Gastroesophageal sphincter (tissue), 4 donors: ENCODE measurements around the gene PRODH2. TPM values are rescaled to one million over a fixed set of nuclear protein-coding genes. Genes with fewer than 3 reads are reported as not detected.

Source experiments
- ATAC-seq: fragments of 150-250 bp; one replicate; pipeline ENCODE4 v1.9.1; 2016; ENCODE audit warnings: mild to moderate bottlenecking, moderate library complexity
- H3K27ac ChIP-seq, 4 donors: fragments of 200-600 bp; sonication (generic) in 3 of 4; 1 replicate in 3 of 4; 2 replicates in 1 of 4; pipeline ENCODE4 v1.5.1; 2016 to 2019
- H3K27me3 ChIP-seq: fragments of 200-600 bp; sonication (generic); one replicate; pipeline ENCODE4 v1.5.1; 2019
- H3K36me3 ChIP-seq, 2 donors: fragments of 200-600 bp; sonication (generic); one replicate each; pipeline ENCODE4 v1.5.1; 2019; ENCODE audit warnings: control low read depth in 1 of 2
- H3K4me1 ChIP-seq, 3 donors: fragments of 200-600 bp; sonication (generic); 1 replicate in 2 of 3; 2 replicates in 1 of 3; pipeline ENCODE4 v1.5.1; 2016 to 2019; ENCODE audit warnings: control low read depth in 2 of 3
- H3K4me3 ChIP-seq, 2 donors: fragments of 200-600 bp; sonication (generic); one replicate each; pipeline ENCODE4 v1.5.1; 2019; ENCODE audit warnings: mild to moderate bottlenecking in 1 of 2, moderate library complexity in 1 of 2
- H3K9me3 ChIP-seq, 3 donors: fragments of 200-600 bp; sonication (generic); one replicate each; pipeline ENCODE4 v1.5.1; 2017 to 2019; ENCODE audit warnings: control low read depth in 2 of 3
- EP300 ChIP-seq: sonication (generic); formaldehyde crosslinking; IDR thresholded peaks from one replicate; pipeline ENCODE4 v1.6.1; 2017; ENCODE audit warnings: antibody characterized with exemption, mild to moderate bottlenecking
- POLR2A ChIP-seq, 2 donors: fragments of 450-650 bp; IDR thresholded peaks; one replicate each; pipeline ENCODE4 v1.6.1; 2017; ENCODE audit warnings: antibody characterized with exemption in 2 of 2, mild to moderate bottlenecking in 2 of 2, moderate library complexity in 1 of 2
- POLR2AphosphoS5 ChIP-seq: sonication (generic); formaldehyde crosslinking; IDR thresholded peaks from one replicate; pipeline ENCODE4 v1.6.1; 2017; ENCODE audit warnings: antibody characterized with exemption
- WGBS, 2 donors: methylation state at CpG; one replicate each; pipeline ENCODE4 v1.1.5; 2018; ENCODE audit warnings: low coverage in 1 of 2; 5-methylcytosine and 5-hydroxymethylcytosine counted together
- total RNA-seq, 4 donors: library from RNA; depleted of rRNA; stranded (reverse); fragments of >200 nt; gene quantifications; one replicate each; pipeline ENCODE4 v1.1.0, GENCODE V29; 2016
- TF ChIP-seq, protein P1 (sequence below), 4 experiments: fragments of 200-600 bp in 2 of 4; fragments of 450-650 bp in 2 of 4; sonication (generic) in 1 of 4; IDR thresholded peaks; one replicate each; pipeline ENCODE4 v1.5.1; 2017 to 2019; ENCODE audit warnings: antibody characterized with exemption in 4 of 4, mild to moderate bottlenecking in 2 of 4, moderate library complexity in 2 of 4

The PRODH2 gene
- total RNA-seq, 4 donors from 2014 or later: not detected

DNA sequence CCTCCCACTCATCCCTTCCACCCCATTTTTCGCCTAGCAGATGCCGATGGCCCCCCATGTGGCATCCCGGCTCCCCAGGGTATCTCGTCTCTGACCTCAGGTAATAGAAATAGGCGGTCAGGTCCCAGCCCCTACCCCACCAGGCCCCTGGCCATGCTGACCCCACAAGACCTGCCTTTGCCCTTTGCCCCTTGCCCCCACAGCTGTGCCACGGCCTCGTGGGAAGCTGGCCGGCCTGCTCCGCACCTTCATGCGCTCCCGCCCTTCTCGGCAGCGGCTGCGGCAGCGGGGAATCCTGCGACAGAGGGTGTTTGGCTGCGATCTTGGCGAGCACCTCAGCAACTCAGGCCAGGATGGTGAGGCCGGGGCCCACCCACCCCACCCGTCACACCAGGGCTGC is 31.9 kb downstream of the PRODH2 start:
- ATAC-seq: no peak
- H3K36me3 ChIP-seq: peaks cover 0 to 82% of the 10 kb centered on the region in 2 donors

DNA sequence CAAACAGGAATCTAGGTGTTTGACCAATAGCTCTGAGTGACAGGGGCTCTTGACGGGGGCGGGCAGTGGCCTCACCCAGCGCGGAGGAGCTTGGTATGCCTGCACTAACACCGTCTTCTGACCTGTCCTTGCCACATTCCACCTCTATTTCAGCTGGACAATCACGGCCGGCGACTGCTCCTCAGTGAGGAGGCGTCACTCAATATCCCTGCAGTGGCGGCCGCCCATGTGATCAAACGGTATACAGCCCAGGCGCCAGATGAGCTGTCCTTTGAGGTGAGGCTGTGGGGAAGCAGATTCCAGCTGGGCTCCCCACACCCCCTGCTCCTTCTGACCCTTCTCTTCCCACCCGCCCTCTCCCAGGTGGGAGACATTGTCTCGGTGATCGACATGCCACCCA is 32.6 kb downstream of the PRODH2 start:
- 82% methylated on average over 2 of the region's 16 CpGs; no CpG with 5 or more reads in 1 of the 2 donors for WGBS, 2 donors
- Histone ChIP-seq H3K36me3 (peaks cover 0 to 75% of the 10 kb centered on the region in 2 donors), H3K4me1 (peaks cover 0 to 15% (median 5%) of the 10 kb centered on the region in 3 donors), H3K4me3 (no peak overlapping the region), H3K27me3 (no peaks in the 10 kb centered on the region), H3K9me3 (no peaks in the 10 kb centered on the region), H3K27ac (no peak overlapping the region)
- ATAC-seq: no peak
- TF ChIP-seq POLR2AphosphoS5 (no peak), EP300 (no peak), POLR2A (IDR thresholded peaks at IDR 0.05) (no peak)
- TF ChIP-seq, protein P1, sequence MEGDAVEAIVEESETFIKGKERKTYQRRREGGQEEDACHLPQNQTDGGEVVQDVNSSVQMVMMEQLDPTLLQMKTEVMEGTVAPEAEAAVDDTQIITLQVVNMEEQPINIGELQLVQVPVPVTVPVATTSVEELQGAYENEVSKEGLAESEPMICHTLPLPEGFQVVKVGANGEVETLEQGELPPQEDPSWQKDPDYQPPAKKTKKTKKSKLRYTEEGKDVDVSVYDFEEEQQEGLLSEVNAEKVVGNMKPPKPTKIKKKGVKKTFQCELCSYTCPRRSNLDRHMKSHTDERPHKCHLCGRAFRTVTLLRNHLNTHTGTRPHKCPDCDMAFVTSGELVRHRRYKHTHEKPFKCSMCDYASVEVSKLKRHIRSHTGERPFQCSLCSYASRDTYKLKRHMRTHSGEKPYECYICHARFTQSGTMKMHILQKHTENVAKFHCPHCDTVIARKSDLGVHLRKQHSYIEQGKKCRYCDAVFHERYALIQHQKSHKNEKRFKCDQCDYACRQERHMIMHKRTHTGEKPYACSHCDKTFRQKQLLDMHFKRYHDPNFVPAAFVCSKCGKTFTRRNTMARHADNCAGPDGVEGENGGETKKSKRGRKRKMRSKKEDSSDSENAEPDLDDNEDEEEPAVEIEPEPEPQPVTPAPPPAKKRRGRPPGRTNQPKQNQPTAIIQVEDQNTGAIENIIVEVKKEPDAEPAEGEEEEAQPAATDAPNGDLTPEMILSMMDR (IDR thresholded peaks at IDR 0.05): no peak

More for the DNA sequence above, 31.9 kb downstream of the PRODH2 start:
- Histone ChIP-seq H3K9me3 (no peaks in the 10 kb centered on the region), H3K4me1 (peaks cover 0 to 12% (median 5%) of the 10 kb centered on the region in 3 donors), H3K4me3 (no peak overlapping the region), H3K27ac (no peak overlapping the region), H3K27me3 (no peaks in the 10 kb centered on the region)
- whole genome bisulfite sequencing, 2 donors: 83% methylated on average over 5 of the region's 20 CpGs; no CpG with 5 or more reads in 1 of the 2 donors
- TF ChIP-seq POLR2AphosphoS5 (no peak), POLR2A (IDR thresholded peaks at IDR 0.05) (no peak), EP300 (no peak)
- TF ChIP-seq, protein P1 (IDR thresholded peaks at IDR 0.05): no peak

DNA sequence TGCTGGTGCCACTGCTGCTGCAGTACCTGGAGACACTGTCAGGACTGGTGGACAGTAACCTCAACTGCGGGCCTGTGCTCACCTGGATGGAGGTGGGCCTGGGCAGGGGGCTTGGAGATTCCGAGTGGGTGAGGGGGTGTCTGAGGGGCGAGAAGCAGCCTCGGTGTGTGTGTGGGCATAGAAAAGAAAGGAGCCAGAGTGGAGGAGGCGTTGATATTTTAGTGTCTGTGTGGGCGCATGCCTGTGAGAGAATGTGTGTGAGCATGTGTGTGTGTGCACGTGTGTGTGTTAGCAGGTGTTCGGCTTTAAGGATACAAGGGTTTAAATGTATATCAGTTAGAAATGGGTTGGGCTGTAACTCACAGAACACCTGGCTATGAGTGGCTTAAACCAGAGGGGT is 33.6 kb downstream of the PRODH2 start:
- peaks cover 0 to 65% of the 10 kb centered on the region in 2 donors for H3K36me3 ChIP-seq
- no peaks in the 10 kb centered on the region for H3K27me3 ChIP-seq
- 77 to 88% methylated on average over 2 to 6 of the region's 8 CpGs for WGBS, 2 donors

DNA sequence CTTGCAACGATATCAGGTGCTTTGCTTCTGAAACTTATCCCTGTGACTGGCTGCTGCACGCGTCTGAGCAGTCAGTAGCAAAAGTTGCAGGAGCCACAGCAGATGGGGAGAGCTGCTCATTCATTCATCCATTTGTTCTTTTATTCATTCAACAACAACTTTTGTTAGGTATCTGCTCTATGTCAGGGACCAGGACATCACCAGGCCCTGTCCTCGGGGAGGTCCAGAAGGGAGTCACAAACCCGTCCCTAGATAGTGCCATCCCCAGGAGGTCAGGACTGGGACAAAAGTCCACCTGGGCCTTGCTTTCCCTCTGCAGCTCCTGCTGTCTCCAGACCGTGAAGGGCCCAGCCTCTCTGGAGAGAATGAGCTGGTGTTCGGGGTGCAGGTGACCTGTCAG is 34.7 kb downstream of the PRODH2 start:
- H3K36me3 ChIP-seq: peaks cover 0 to 54% of the 10 kb centered on the region in 2 donors
- H3K4me1 ChIP-seq: peaks cover 0 to 21% (median 5%) of the 10 kb centered on the region in 3 donors
- no peak for ATAC-seq
- H3K27ac ChIP-seq: no peak overlapping the region
- H3K4me3 ChIP-seq: no peak overlapping the region
- no peaks in the 10 kb centered on the region for H3K27me3 ChIP-seq
- TF ChIP-seq, protein P1 (IDR thresholded peaks at IDR 0.05): no peak
- H3K9me3 ChIP-seq: no peaks in the 10 kb centered on the region
- WGBS, 2 donors: 53% methylated on average over 3 of the region's 7 CpGs; no CpG with 5 or more reads in 1 of the 2 donors

More for the DNA sequence above, 33.6 kb downstream of the PRODH2 start:
- no peak for ATAC-seq
- H3K9me3 ChIP-seq: no peaks in the 10 kb centered on the region
- TF ChIP-seq EP300 (no peak), POLR2AphosphoS5 (no peak), POLR2A (IDR thresholded peaks at IDR 0.05) (no peak)
- TF ChIP-seq, protein P1 (IDR thresholded peaks at IDR 0.05): no peak
- H3K27ac ChIP-seq: no peak overlapping the region
- peaks cover 0 to 21% (median 5%) of the 10 kb centered on the region in 3 donors for H3K4me1 ChIP-seq
- no peak overlapping the region for H3K4me3 ChIP-seq

DNA sequence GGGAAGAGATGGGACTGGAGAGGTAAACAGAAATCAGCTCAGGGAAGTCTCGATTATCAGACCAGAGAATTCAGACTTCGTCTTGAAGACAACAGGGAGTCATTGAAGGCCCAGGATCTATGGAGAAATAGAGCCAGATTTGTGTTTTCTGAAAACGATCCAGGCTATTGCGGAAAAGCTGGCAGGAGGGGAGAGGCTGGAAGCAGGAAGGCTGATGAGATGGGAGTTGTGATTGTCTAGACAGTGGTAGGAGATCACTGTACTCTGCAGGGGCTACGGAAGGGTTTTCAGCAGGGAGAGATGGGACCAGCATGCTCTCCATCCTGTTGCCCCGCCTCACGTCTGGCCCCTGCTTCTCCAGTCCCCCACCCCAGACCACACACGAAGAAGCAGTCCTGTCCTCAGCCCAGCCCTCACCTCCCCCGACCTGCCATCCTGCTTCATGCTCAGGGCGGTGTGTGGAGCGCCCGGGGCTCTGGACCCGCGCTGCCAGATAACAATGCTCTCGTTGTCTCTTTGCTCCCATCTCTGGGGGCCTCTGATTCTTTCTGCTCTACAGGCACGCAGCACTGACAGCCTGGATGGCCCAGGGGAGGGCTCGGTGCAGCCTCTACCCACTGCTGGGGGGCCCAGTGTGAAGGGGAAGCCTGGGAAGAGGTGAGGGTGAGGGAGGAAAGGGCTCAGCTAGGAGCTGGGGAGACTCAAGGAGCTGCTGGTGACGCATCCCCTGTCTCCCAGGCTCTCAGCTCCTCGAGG is 35.4 kb downstream of the PRODH2 start:
- Histone ChIP-seq H3K4me3 (no peak overlapping the region), H3K4me1 (peaks cover 0 to 21% (median 5%) of the 10 kb centered on the region in 3 donors), H3K36me3 (peaks cover 0 to 47% of the 10 kb centered on the region in 2 donors), H3K27ac (no peak overlapping the region), H3K9me3 (no peaks in the 10 kb centered on the region), H3K27me3 (no peaks in the 10 kb centered on the region)
- TF ChIP-seq POLR2A (IDR thresholded peaks at IDR 0.05) (no peak), EP300 (no peak), POLR2AphosphoS5 (no peak)
- TF ChIP-seq, protein P1 (IDR thresholded peaks at IDR 0.05): no peak
- ATAC-seq: no peak
- WGBS, 2 donors: 43 to 68% methylated on average over 4 to 9 of the region's 19 CpGs
